GM12873 (cell line): ENCODE data around the gene SPATA2.

Experiments used
- CTCF ChIP-seq: IDR thresholded peaks from 2 replicates; pipeline ENCODE4 v1.5.1; 2012; ENCODE audit warnings: low read depth, mild to moderate bottlenecking, moderate library complexity, low read length, control low read depth; ENCODE audit not compliant: insufficient read depth; ENCODE audit errors: missing control alignments

Gene SPATA2

GRCh38 chr20:49889001-49889934 lies 26.1 kb downstream of the SPATA2 start:
- no peak for TF ChIP-seq CTCF

GRCh38 chr20:49888212-49889000 lies 26.9 kb downstream of the SPATA2 start:
- TF ChIP-seq CTCF: peak; percentile 89

- no peak for TF ChIP-seq CTCF
Measured at GRCh38 chr20:49887251-49888211, 27.8 kb downstream of the SPATA2 start.

- TF ChIP-seq CTCF: no peak
Measured at GRCh38 chr20:49886571-49887213, 28.6 kb downstream of the SPATA2 start.

GRCh38 chr20:49885558-49886332 lies 29.6 kb downstream of the SPATA2 start:
- no peak for TF ChIP-seq CTCF

- TF ChIP-seq CTCF: no peak
Measured at GRCh38 chr20:49883246-49883802, 32.0 kb downstream of the SPATA2 start.
